ENCODE results near the gene EVI2A.

DNA sequence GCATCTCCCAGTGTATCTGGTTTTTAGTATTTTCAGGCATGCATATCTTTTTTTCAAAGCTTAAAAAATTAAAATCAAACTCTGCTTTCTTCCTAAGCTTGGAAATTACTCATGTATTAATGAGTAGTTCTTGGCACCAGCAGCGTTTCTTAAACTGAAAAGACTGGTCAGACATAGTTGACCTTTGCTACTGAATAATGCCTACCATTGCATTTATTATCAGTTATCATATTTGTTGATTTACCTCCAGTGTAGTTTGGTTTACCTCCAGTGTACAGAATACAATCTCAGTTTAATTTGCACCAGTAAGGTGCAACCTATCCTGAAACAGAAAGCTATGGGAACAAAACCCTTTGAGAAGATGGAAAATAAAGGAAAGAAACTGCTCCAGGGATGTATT lies 34.5 kb upstream of the EVI2A start:
- TF ChIP-seq ZNF416 (tag by site-specific recombination; IDR thresholded peaks at IDR 0.05) (no peak), ZSCAN30 (tag by site-specific recombination; IDR thresholded peaks at IDR 0.05) (no peak), ZNF514 (tag by site-specific recombination; IDR thresholded peaks at IDR 0.05) (no peak), ZNF266 (tag by site-specific recombination; IDR thresholded peaks at IDR 0.05; ENCODE audit: low read depth) (no peak), REST (tag by site-specific recombination; IDR thresholded peaks at IDR 0.05) (no peak), MZF1 (tag by site-specific recombination; IDR thresholded peaks at IDR 0.05; ENCODE audit: borderline replicate concordance) (no peak), ZNF837 (tag by site-specific recombination; IDR thresholded peaks at IDR 0.05) (no peak), ZNF302 (tag by site-specific recombination; IDR thresholded peaks at IDR 0.05; ENCODE audit: low read depth) (no peak)
- TF ChIP-seq, protein P1, sequence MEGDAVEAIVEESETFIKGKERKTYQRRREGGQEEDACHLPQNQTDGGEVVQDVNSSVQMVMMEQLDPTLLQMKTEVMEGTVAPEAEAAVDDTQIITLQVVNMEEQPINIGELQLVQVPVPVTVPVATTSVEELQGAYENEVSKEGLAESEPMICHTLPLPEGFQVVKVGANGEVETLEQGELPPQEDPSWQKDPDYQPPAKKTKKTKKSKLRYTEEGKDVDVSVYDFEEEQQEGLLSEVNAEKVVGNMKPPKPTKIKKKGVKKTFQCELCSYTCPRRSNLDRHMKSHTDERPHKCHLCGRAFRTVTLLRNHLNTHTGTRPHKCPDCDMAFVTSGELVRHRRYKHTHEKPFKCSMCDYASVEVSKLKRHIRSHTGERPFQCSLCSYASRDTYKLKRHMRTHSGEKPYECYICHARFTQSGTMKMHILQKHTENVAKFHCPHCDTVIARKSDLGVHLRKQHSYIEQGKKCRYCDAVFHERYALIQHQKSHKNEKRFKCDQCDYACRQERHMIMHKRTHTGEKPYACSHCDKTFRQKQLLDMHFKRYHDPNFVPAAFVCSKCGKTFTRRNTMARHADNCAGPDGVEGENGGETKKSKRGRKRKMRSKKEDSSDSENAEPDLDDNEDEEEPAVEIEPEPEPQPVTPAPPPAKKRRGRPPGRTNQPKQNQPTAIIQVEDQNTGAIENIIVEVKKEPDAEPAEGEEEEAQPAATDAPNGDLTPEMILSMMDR (tag by site-specific recombination; IDR thresholded peaks at IDR 0.05): no peak
- TF ChIP-seq, protein P2, sequence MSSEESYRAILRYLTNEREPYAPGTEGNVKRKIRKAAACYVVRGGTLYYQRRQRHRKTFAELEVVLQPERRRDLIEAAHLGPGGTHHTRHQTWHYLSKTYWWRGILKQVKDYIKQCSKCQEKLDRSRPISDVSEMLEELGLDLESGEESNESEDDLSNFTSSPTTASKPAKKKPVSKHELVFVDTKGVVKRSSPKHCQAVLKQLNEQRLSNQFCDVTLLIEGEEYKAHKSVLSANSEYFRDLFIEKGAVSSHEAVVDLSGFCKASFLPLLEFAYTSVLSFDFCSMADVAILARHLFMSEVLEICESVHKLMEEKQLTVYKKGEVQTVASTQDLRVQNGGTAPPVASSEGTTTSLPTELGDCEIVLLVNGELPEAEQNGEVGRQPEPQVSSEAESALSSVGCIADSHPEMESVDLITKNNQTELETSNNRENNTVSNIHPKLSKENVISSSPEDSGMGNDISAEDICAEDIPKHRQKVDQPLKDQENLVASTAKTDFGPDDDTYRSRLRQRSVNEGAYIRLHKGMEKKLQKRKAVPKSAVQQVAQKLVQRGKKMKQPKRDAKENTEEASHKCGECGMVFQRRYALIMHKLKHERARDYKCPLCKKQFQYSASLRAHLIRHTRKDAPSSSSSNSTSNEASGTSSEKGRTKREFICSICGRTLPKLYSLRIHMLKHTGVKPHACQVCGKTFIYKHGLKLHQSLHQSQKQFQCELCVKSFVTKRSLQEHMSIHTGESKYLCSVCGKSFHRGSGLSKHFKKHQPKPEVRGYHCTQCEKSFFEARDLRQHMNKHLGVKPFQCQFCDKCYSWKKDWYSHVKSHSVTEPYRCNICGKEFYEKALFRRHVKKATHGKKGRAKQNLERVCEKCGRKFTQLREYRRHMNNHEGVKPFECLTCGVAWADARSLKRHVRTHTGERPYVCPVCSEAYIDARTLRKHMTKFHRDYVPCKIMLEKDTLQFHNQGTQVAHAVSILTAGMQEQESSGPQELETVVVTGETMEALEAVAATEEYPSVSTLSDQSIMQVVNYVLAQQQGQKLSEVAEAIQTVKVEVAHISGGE (tag by site-specific recombination; conservative IDR thresholded peaks at IDR 0.05; ENCODE audit: low read depth): no peak
- TF ChIP-seq, protein P3, sequence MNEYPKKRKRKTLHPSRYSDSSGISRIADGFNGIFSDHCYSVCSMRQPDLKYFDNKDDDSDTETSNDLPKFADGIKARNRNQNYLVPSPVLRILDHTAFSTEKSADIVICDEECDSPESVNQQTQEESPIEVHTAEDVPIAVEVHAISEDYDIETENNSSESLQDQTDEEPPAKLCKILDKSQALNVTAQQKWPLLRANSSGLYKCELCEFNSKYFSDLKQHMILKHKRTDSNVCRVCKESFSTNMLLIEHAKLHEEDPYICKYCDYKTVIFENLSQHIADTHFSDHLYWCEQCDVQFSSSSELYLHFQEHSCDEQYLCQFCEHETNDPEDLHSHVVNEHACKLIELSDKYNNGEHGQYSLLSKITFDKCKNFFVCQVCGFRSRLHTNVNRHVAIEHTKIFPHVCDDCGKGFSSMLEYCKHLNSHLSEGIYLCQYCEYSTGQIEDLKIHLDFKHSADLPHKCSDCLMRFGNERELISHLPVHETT (tag by site-specific recombination; IDR thresholded peaks at IDR 0.05): no peak

Measured in HEK293 (cell line).